GM19025 (cell line): Measurements from ENCODE around the gene THSD7A.

Experiments used
- ATAC-seq: cut with Tn5 transposase; IDR thresholded peaks from one replicate; pipeline ENCODE4 v1.9.1; 2021; ENCODE audit warnings: mild to moderate bottlenecking, low read depth, moderate library complexity; ENCODE audit not compliant: unreplicated experiment

Gene THSD7A

GRCh38 chr7:11751807-11752389, 80.1 kb downstream of the THSD7A start:
- no peak for ATAC-seq

- no peak for ATAC-seq
These were observed 80.7 kb downstream of the THSD7A start for GRCh38 chr7:11751315-11751714.

GRCh38 chr7:11750191-11750590, 81.8 kb downstream of the THSD7A start:
- no peak for ATAC-seq

- ATAC-seq: no peak
These were observed 82.4 kb downstream of the THSD7A start for GRCh38 chr7:11749629-11750028.

GRCh38 chr7:11748884-11749283, 83.1 kb downstream of the THSD7A start:
- no peak for ATAC-seq

GRCh38 chr7:11747715-11748485, 84.1 kb downstream of the THSD7A start:
- no peak for ATAC-seq

GRCh38 chr7:11746591-11746990, 85.4 kb downstream of the THSD7A start:
- no peak for ATAC-seq

GRCh38 chr7:11743548-11743947, 88.5 kb downstream of the THSD7A start:
- ATAC-seq: no peak

- ATAC-seq: no peak
These were observed 89.0 kb downstream of the THSD7A start for GRCh38 chr7:11743016-11743415.

GRCh38 chr7:11742496-11742895, 89.5 kb downstream of the THSD7A start:
- no peak for ATAC-seq

- ATAC-seq: no peak
These were observed 94.3 kb downstream of the THSD7A start for GRCh38 chr7:11737723-11738122.

GRCh38 chr7:11732207-11732606, 99.8 kb downstream of the THSD7A start:
- ATAC-seq: no peak

- ATAC-seq: no peak
These were observed 101.3 kb downstream of the THSD7A start for GRCh38 chr7:11730725-11731124.

GRCh38 chr7:11727864-11728263, 104.1 kb downstream of the THSD7A start:
- ATAC-seq: no peak

GRCh38 chr7:11726794-11727155, 105.2 kb downstream of the THSD7A start:
- no peak for ATAC-seq

GRCh38 chr7:11726001-11726793, 105.8 kb downstream of the THSD7A start:
- no peak for ATAC-seq

GRCh38 chr7:11716185-11716584, 115.8 kb downstream of the THSD7A start:
- ATAC-seq: no peak

- ATAC-seq: no peak
These were observed 117.3 kb downstream of the THSD7A start for GRCh38 chr7:11714676-11715075.

- ATAC-seq: no peak
These were observed 117.8 kb downstream of the THSD7A start for GRCh38 chr7:11714205-11714604.

- no peak for ATAC-seq
These were observed 118.6 kb downstream of the THSD7A start for GRCh38 chr7:11713352-11713751.

- ATAC-seq: no peak
These were observed 121.6 kb downstream of the THSD7A start for GRCh38 chr7:11710377-11710776.

GRCh38 chr7:11709196-11709595, 122.8 kb downstream of the THSD7A start:
- no peak for ATAC-seq
